Smooth muscle cell (in vitro differentiated cells): ENCODE results near the gene ANXA8. TPM values are rescaled to one million over a fixed set of nuclear protein-coding genes. Genes with fewer than 3 reads are reported as not detected.

Experiments
- polyA plus RNA-seq: library from polyadenylated mRNA; unstranded; fragments of >200 nt; fragmentation: Nextera tagmentation; extraction: Ambion mirVana; gene quantifications from 2 replicates; pipeline ENCODE4 v1.2.1, GENCODE V29; 2016
- small RNA-seq: library from RNA; depleted of rRNA; stranded (forward); fragments of <200 nt; gene quantifications from one replicate; pipeline ENCODE3, GENCODE V24; 2014
- total RNA-seq: library from RNA; depleted of rRNA; stranded (reverse); fragments of >200 nt; gene quantifications from 2 replicates; pipeline ENCODE4 v1.2.3, GENCODE V29; 2014

The ANXA8 gene
- total and polyA plus RNA-seq, 2 experiments from 2014 or later, result 17.1 to 55.1 TPM

Small RNA genes lying within 50 kb of the gene (small RNA-seq; reads per million reads assigned to genes)
- not detected for gene AL591684.3
- not detected for gene RNA5SP312

Other genes starting within 250 kb of the ANXA8 start
- 0.58 and 1.4 TPM in 2 replicates for gene GDF10, start 183.9 kb downstream of the ANXA8 start, total RNA-seq
- 1.2 and 1.5 TPM in 2 replicates for gene GDF10, start 183.9 kb downstream of the ANXA8 start, polyA plus RNA-seq
- gene GDF2, start 161.7 kb downstream of the ANXA8 start, total RNA-seq, result not detected in 2 replicates
- gene GDF2, start 161.7 kb downstream of the ANXA8 start, polyA plus RNA-seq, result 1.3 TPM in 1 of 2 replicates, not detected in the other
- not detected in 2 replicates for gene RBP3, start 135.8 kb downstream of the ANXA8 start, total RNA-seq
- not detected in 2 replicates for gene RBP3, start 135.8 kb downstream of the ANXA8 start, polyA plus RNA-seq
- 0.31 and 1.1 TPM in 2 replicates for gene ZNF488, start 99.8 kb downstream of the ANXA8 start, total RNA-seq
- 3.1 TPM in 1 of 2 replicates, not detected in the other for gene ZNF488, start 99.8 kb downstream of the ANXA8 start, polyA plus RNA-seq
- not detected in 2 replicates for gene FAM25G, start 7.6 kb upstream of the ANXA8 start, total RNA-seq
- gene FAM25G, start 7.6 kb upstream of the ANXA8 start, polyA plus RNA-seq, result not detected in 2 replicates
- 5.3 and 7.9 TPM in 2 replicates for gene AGAP9, start 39.5 kb upstream of the ANXA8 start, total RNA-seq
- gene AGAP9, start 39.5 kb upstream of the ANXA8 start, polyA plus RNA-seq, result 2.6 and 5.0 TPM in 2 replicates